Gastroesophageal sphincter (tissue), 3 donors: Measurements from ENCODE around the gene BHLHE23.

ENCODE experiments used
- CTCF ChIP-seq, 4 experiments: fragments of 200-600 bp in 2 of 4; fragments of 450-650 bp in 2 of 4; sonication (generic) in 1 of 4; IDR thresholded peaks; one replicate each; pipeline ENCODE4 v1.5.1; 2017 to 2019; ENCODE audit warnings: antibody characterized with exemption in 4 of 4, mild to moderate bottlenecking in 2 of 4, moderate library complexity in 2 of 4
- EP300 ChIP-seq: sonication (generic); formaldehyde crosslinking; IDR thresholded peaks from one replicate; pipeline ENCODE4 v1.6.1; 2017; ENCODE audit warnings: antibody characterized with exemption, mild to moderate bottlenecking
- POLR2AphosphoS5 ChIP-seq: sonication (generic); formaldehyde crosslinking; IDR thresholded peaks from one replicate; pipeline ENCODE4 v1.6.1; 2017; ENCODE audit warnings: antibody characterized with exemption

GRCh38 chr20:63054681-63055240 lies 48.0 kb upstream of the BHLHE23 start:
- TF ChIP-seq CTCF (IDR thresholded peaks at IDR 0.05) (no peak), POLR2AphosphoS5 (no peak), EP300 (no peak)
